DMS 273 (cell line): ENCODE data around the gene FLT3LG.

Source experiments
- DNase-seq: peaks from one replicate; lab custom pipeline; 2025; ENCODE audit not compliant: unreplicated experiment; lab: John Stamatoyannopoulos, UW

The FLT3LG gene

DNA sequence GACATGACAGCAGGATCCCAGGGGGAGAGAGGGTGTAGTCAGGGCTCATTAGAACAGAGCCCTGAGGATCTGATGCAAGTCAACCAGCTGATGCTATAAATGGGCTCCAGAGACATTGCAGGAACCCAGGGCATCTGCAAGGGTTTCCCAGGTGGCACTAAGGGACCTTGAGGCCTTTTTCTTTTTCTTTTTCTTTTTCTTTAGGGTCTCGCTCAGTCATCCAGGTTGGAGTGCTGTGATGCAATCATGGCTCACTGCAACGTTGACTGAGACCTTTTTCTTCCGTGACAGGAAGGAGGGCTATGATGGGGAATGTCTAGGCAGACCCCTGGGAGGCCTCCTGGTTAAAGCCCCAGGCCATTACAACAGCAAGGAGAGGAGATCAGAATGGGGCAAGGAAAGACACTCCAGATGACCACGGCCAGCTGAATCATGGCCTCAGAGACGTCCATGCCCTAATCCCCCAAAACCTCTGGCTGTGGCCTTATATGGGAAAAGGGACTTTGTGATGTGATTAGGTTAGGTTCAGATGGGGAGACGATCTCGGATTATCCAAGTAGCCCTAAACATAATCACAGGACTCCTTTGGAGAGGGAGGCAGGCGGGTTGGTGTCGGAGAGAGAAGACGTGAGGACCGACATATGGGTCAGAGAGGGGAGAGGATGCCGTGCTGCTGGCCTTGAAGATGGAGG lies 33.9 kb downstream of the FLT3LG start:
- DNase-seq = no peak

DNA sequence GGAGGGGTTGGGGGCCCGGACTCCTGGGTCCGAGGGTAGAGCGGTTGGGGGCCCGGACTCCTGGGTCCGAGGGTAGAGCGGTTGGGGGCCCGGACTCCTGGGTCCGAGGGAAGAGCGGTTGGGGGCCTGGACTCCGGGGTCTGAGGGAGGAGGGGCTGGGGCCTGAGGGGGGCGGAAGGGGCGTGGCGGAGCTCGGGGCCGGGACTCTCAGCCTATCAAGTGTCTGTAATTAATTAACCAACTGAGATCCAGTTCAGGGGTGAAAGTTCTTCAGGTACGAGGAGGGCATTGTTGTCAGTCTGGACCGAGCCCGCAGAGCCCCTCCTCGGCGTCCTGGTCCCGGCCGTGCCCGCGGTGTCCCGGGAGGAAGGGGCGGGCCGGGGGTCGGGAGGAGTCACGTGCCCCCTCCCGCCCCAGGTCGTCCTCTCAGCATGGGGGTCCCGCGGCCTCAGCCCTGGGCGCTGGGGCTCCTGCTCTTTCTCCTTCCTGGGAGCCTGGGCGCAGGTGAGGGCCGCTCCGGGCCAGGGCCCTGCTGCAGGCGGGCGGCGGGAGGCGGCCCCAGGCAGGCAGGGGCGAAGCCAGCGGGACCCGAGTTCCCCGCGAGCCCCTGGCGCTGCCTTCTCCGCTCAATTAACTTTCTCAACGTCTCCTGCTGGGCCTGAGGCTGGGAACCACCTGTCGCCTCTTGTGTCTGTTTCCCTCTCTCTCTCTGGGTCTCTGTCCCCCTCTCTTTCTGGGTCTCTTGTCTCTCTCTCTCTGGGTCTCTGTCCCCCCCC lies 39.1 kb downstream of the FLT3LG start:
- peak; percentile 89 for DNase-seq

DNA sequence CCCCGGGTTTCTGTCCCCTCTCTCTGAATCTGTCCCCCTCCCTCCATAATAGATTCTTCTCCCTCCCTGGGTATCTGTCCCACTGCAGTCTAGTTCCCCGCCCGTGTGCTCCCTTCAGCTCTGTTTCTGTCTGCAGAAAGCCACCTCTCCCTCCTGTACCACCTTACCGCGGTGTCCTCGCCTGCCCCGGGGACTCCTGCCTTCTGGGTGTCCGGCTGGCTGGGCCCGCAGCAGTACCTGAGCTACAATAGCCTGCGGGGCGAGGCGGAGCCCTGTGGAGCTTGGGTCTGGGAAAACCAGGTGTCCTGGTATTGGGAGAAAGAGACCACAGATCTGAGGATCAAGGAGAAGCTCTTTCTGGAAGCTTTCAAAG lies 39.7 kb downstream of the FLT3LG start:
- peak; percentile 62 for DNase-seq

DNA sequence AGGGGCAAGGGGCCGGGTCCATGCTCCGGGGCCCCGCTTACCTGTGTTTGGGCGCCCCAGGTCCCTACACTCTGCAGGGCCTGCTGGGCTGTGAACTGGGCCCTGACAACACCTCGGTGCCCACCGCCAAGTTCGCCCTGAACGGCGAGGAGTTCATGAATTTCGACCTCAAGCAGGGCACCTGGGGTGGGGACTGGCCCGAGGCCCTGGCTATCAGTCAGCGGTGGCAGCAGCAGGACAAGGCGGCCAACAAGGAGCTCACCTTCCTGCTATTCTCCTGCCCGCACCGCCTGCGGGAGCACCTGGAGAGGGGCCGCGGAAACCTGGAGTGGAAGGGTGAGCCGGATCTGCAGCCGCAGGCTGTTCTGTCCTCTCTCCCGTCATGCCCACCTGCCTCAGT lies 40.1 kb downstream of the FLT3LG start:
- no peak for DNase-seq

DNA sequence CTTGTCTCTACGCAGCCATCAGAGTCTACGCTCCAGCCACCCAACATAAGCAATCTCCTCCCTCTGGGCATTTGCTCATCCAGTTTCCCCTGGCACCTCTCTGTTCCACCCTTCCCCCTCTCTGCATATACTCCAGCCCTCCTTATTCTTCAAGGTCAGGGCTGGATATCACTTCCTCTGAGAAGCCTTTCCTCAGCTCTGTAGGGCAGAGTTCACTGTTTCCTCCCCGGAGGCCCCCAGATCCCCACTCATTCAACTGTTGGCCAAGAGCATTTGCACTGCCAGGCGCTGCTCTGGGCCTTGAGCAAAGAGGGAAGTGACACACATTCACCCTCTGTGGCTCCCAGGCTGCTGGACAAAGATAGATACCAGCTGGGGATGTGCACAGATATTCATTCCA lies 41.8 kb downstream of the FLT3LG start:
- no peak for DNase-seq

DNA sequence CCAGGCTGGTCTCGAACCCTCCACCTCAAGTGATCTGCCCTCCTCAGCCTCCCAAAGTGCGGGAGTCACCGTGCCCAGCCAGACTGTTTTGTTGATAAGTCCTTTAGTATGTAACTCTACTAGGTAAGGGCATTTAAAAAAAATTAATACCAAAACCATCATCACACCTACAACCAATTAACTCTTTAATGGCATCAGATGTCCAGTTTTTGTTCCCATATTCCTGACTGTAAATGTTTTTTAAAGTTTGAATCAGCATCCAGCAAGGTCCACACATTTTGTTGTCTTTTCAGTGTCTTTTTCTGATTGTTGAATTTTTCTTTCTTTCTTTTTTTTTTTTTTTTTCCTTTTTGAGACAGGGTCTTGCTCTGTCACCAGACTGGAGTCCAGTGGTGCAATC lies 44.0 kb downstream of the FLT3LG start:
- DNase-seq = no peak

DNA sequence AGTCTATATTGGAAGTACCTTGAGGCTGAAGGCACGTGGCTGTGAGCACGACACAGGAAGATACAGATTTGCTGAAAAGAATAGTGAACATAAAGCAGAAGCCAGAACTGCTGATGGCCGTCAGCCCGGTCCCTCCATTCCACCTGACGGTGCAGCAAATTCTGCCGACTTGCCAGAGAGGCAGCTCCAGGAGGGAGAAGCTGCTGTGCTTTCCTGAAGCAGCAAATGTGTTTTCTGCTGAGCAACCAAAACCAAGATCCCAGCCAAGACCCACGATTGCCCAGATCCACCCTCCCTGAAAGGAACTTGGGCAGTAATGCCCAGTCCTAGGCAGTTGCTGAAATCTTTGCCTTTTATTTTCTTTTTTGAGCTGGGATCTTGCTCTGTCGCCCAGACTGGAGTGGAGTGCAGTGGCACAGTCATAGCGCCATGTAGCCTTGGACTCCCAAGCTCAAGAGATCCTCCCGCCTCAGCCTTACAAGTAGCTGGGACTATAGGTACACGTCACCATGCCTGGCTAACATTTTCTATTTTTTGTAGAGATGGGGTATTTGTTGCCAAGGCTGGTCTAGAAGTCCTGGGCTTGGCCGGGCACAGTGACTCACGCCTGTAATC lies 46.8 kb downstream of the FLT3LG start:
- DNase-seq = no peak

DNA sequence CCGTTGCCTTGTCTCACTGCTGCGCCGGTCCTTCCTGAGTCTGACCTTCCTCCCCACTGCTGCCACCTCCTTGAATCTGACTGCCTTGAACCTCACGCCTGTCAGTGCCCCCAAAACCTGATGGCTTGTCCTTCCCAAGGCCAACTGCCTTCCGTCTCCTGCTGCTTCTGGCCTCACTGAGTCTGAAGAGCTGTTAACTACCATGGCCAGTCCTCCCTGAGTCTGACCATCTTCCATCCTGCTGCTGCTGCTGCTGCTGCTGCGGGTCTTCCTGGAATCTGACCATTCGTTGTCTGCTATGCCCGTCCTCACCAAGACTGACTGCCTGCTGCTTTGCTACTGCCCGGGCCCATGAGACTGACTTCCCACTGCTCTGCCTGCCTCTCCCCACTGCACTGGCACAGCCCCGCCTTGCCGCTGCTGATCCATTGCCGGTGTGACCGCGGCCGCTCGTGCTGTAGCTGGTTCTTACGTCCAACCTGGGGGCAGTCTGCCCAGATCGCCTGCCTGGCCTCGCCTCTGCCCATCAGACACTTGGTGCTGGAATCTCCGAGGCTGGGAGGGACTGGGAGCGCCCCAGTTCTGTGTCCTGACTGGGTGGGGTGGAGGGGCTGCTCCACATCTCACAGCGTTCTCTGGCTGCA lies 50.9 kb downstream of the FLT3LG start:
- DNase-seq = no peak

DNA sequence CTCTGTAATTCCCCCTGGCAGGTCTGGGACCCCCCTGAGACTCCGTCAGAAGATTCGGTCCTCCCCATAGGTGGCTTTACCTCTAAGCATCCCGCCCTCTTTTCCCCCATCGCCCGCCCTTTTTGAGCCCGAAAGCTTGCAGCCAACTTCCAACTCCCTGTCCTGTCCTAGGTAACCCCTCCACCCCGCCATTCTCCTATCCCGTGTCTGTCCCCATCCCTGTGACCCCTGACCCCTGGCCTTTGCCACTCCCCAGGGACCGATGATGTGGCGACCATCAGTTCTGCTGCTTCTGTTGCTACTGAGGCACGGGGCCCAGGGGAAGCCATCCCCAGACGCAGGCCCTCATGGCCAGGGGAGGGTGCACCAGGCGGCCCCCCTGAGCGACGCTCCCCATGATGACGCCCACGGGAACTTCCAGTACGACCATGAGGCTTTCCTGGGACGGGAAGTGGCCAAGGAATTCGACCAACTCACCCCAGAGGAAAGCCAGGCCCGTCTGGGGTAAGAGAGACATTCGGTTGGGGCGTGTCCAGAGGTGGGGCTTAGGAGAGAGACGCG lies 54.3 kb downstream of the FLT3LG start:
- no peak for DNase-seq

DNA sequence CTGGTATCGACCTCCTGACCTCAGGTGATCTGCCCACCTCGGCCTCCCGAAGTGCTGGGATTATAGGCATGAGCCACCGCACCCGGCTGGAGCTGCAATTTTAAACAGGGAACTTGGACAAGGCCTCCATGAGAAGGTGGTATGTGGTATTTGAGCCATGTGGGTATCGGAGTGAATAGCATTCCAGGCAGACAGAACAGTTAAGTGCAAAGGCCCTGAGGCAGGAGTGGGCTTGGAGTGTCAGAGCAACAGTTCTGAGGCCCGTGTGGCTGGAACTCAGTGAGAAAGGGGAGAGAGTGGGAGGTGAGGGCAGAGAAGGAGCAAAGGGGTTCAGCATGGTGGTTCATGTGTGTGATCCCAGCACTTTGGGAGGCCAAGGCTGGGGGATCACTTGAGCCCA lies 56.7 kb downstream of the FLT3LG start:
- no peak for DNase-seq

DNA sequence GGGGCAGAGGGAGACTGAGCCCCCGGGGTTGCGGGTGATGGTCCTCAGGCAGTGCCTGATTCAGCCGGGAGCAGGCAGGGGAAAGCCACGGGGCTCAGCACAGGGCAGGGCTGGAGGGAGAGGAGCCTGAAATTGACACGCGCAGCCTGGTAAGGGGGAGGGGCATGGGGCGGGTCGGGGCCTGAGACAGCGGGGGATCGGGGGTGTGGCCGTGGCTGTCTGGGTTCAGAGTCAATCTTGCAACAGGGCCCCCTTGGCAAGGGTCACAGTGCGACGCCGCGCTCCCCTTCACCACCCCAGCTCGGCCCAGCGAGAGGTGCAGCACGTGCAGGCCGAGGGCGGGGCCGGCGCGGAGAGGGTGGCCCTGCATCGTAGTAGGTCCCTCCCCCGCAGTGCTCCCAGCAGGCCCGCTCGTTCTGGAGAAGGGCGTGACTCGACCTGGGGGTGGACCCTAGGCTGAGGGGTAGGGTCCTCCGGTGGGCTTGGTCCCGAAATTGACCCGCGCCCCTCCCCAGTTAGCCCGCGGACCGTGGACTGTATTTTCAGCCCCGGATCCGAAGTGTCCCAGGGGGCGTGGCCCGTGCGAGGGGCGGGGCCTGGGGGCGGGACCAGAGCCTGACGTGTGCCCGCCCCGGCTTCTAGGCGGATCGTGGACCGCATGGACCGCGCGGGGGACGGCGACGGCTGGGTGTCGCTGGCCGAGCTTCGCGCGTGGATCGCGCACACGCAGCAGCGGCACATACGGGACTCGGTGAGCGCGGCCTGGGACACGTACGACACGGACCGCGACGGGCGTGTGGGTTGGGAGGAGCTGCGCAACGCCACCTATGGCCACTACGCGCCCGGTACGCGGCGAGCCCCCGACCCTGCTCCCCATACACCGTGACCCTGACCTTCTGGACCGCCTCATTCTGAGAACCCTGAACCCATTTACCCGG lies 59.8 kb downstream of the FLT3LG start:
- DNase-seq = peak; percentile 91

DNA sequence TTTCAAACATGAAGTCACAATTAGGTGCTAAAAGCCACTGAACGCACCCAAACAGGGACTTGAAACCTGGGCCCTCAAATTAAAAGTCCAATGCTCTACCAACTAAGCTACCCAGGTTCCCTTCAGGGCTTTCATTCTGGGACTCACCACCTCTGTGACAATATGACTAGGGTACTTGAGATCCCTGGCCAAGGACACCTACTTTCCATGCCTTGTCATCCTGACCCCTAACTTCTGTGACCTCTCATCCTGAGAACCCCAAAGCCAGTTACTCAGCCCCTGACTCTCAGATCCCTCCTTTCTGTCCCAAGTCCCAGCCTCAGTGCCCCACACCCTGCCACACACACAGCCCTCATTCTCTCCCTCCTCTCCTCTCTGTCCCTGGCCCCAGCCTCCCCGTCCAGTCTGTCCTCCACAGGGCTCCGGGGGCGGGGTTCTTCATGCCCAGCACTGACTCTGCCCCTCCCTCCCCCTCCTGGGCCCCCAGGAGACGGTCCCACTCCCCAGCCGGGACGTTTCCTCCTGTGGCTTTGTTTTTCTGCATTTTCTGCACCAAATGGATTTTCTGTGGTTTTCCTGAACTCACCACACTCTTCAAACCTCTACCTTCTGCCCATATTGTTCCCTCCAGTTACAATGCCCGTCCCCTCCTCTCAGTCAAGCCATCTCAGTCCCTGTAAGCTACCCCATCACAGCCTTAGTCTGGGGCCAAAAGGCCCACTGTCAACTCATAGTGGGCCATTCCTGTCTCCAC lies 60.8 kb downstream of the FLT3LG start:
- DNase-seq = no peak
